Endothelial cell of umbilical vein (primary cell): Measurements from ENCODE around the gene SLC25A26. TPM values are rescaled to one million over a fixed set of nuclear protein-coding genes. Genes with fewer than 3 reads are reported as not detected.

Experiments
- BruUV-seq: library from RNA; stranded (reverse); fragments of 400-500 nt; replicated peaks from 2 replicates; lab custom pipeline; 2021; lab: Mats Ljungman, UMichigan
- CTCF ChIA-PET: fragments of 300-600, 350-600 bp; sonication (Branson Sonifier 250); formaldehyde crosslinking; loops from one replicate; lab custom pipeline; 2021; ENCODE audit warnings: antibody characterized with exemption, inconsistent platforms; lab: Charles Lee
- POLR2A ChIA-PET: fragments of 300-600, 350-600 bp; sonication (Branson Sonifier 250); formaldehyde crosslinking; loops from one replicate; lab custom pipeline; 2021; ENCODE audit warnings: antibody characterized with exemption, inconsistent platforms; lab: Charles Lee
- DNase-seq: peaks from one replicate; pipeline ENCODE4 v3.0.0-alpha.2; 2011; ENCODE audit warnings: low read depth, low spot score
- FAIRE-seq: peaks from 2 replicates; lab custom pipeline; 2011; peaks lifted over from hg19 to GRCh38; lab: Jason Lieb, UNC
- H2AFZ ChIP-seq: 2 replicates; pipeline ENCODE4 v1.6.0; 2012; ENCODE audit warnings: low read depth, low read length, control low read depth, inconsistent platforms
- H3K27ac ChIP-seq: 2 replicates; pipeline ENCODE4 v1.5.1; 2011; ENCODE audit warnings: low read depth, mild to moderate bottlenecking, control low read depth, low read length, moderate library complexity; ENCODE audit not compliant: insufficient read depth
- H3K27me3 ChIP-seq, 2 experiments: 2 replicates each; pipeline versions ENCODE4 v1.6.0 to v1.6.1; 2011; ENCODE audit warnings: low read length in 2 of 2, mixed read lengths in 1 of 2; ENCODE audit not compliant: control insufficient read depth in 2 of 2, insufficient read depth in 2 of 2
- H3K36me3 ChIP-seq, 2 experiments: 2 replicates in 1 of 2; 3 replicates in 1 of 2; pipeline ENCODE4 v1.5.1; 2011; ENCODE audit warnings: low read length in 2 of 2, mild to moderate bottlenecking in 1 of 2, moderate library complexity in 1 of 2; ENCODE audit not compliant: control insufficient read depth in 2 of 2, insufficient read depth in 2 of 2; ENCODE audit errors: extremely low read depth in 1 of 2
- H3K4me1 ChIP-seq: 3 replicates; pipeline ENCODE4 v1.5.1; 2011; ENCODE audit warnings: mild to moderate bottlenecking, low read length; ENCODE audit not compliant: control insufficient read depth, insufficient read depth; ENCODE audit errors: extremely low read depth
- H3K4me2 ChIP-seq: 2 replicates; pipeline ENCODE4 v1.6.1; 2011; ENCODE audit warnings: low read length, control low read depth, mixed read lengths; ENCODE audit not compliant: insufficient read depth
- H3K4me3 ChIP-seq, 3 experiments: fragments of 200-600 bp in 1 of 3; sonication (generic), shearing (Covaris generic) in 1 of 3; replicated peaks in 1 of 3; 2 replicates each; pipeline ENCODE4 v1.5.1; 2011 to 2016; ENCODE audit warnings: control low read depth in 3 of 3, low read length in 3 of 3, mild to moderate bottlenecking in 2 of 3, inconsistent platforms in 1 of 3, low read depth in 1 of 3, moderate library complexity in 1 of 3; ENCODE audit not compliant: insufficient read depth in 1 of 3
- H3K79me2 ChIP-seq: 2 replicates; pipeline ENCODE4 v1.6.0; 2012; ENCODE audit warnings: low read length, inconsistent platforms; ENCODE audit not compliant: control insufficient read depth, insufficient read depth
- H3K9ac ChIP-seq: replicated peaks from 2 replicates; pipeline ENCODE3; 2011; ENCODE audit warnings: low read length, control low read depth; ENCODE audit not compliant: insufficient read depth; ENCODE audit errors: extremely low read depth
- H3K9me1 ChIP-seq: replicated peaks from 3 replicates; pipeline ENCODE4 v1.6.0; 2011; ENCODE audit warnings: mild to moderate bottlenecking, low read length; ENCODE audit not compliant: control insufficient read depth, insufficient read depth; ENCODE audit errors: extremely low read depth
- H3K9me3 ChIP-seq: replicated peaks from 2 replicates; pipeline ENCODE4 v1.5.1; 2012; ENCODE audit warnings: low read length, inconsistent platforms; ENCODE audit not compliant: control insufficient read depth, insufficient read depth
- H4K20me1 ChIP-seq: replicated peaks from 2 replicates; pipeline ENCODE3; 2011; ENCODE audit warnings: mild to moderate bottlenecking, low read length; ENCODE audit not compliant: control insufficient read depth, insufficient read depth; ENCODE audit errors: extremely low read depth
- EZH2 ChIP-seq: IDR thresholded peaks from 2 replicates; pipeline ENCODE4 v1.6.1; 2012; ENCODE audit warnings: borderline replicate concordance, low read depth, mild to moderate bottlenecking, moderate library complexity, low read length, inconsistent platforms; ENCODE audit not compliant: severe bottlenecking
- FOS ChIP-seq: IDR thresholded peaks from 2 replicates; pipeline ENCODE4 v1.6.1; 2011; ENCODE audit warnings: mild to moderate bottlenecking, low read length, moderate library complexity, borderline replicate concordance; ENCODE audit not compliant: insufficient read depth
- GATA2 ChIP-seq: IDR thresholded peaks from 2 replicates; pipeline ENCODE4 v1.7.0; 2011; ENCODE audit warnings: low read depth, mild to moderate bottlenecking, moderate library complexity, mixed read lengths, low read length; ENCODE audit not compliant: insufficient read length, insufficient read depth
- JUN ChIP-seq: IDR thresholded peaks from 2 replicates; pipeline ENCODE4 v1.6.1; 2011; ENCODE audit warnings: borderline replicate concordance, low read depth; ENCODE audit not compliant: insufficient read length, insufficient read depth
- MAX ChIP-seq: IDR thresholded peaks from 2 replicates; pipeline ENCODE4 v1.6.1; 2011; ENCODE audit not compliant: insufficient read depth, insufficient read length
- MYC ChIP-seq: IDR thresholded peaks from one replicate; pipeline ENCODE4 v1.6.1; 2011; ENCODE audit warnings: mild to moderate bottlenecking, low read depth, low read length
- POLR2A ChIP-seq: IDR thresholded peaks from 2 replicates; pipeline ENCODE4 v1.6.1; 2012; ENCODE audit warnings: low read depth, mild to moderate bottlenecking, control low read depth, low read length
- POLR2AphosphoS5 ChIP-seq: IDR thresholded peaks from 2 replicates; pipeline ENCODE4 v1.6.1; 2012; ENCODE audit warnings: low read depth, mild to moderate bottlenecking, control low read depth, low read length, moderate library complexity; ENCODE audit not compliant: insufficient read depth
- dilution Hi-C: fragments of 300-500 bp; cut with MboI; formaldehyde crosslinking; loops from one replicate; pipeline ENCODE4 v1.15.0; 2019; ENCODE audit warnings: low sequenced_read_pairs; ENCODE audit not compliant: extremely low pct_ligation_motif_present
- intact Hi-C: fragments of 100-400 bp; cut with micrococcal nuclease; formaldehyde crosslinking; loops from one replicate; pipeline ENCODE4 v1.10.0; 2022
- polyA plus RNA-seq, 4 experiments: library from polyadenylated mRNA; depleted of rRNA in 3 of 4; stranded (reverse) in 3 of 4; unstranded in 1 of 4; fragments of >200 nt; gene quantifications; 2 replicates each; pipeline versions ENCODE4 v1.2.1 to v1.2.3, GENCODE V29; 2011 to 2012; ENCODE audit warnings: missing spikeins in 1 of 4
- total RNA-seq: library from RNA; stranded (reverse); gene quantifications from 2 replicates; pipeline ENCODE4 v1.2.3, GENCODE V29; 2021
- TF ChIP-seq, protein P1 (sequence below), 2 donors: IDR thresholded peaks; 1 replicate in 1 of 2; 2 replicates in 1 of 2; pipeline ENCODE4 v1.5.1; 2011; ENCODE audit warnings: low read length in 2 of 2, mild to moderate bottlenecking in 2 of 2, moderate library complexity in 2 of 2, control low read depth in 1 of 2, inconsistent platforms in 1 of 2, low read depth in 1 of 2; ENCODE audit not compliant: insufficient read depth in 1 of 2; ENCODE audit errors: extremely low read depth in 1 of 2

Gene SLC25A26
- total and polyA plus RNA-seq, 2 donors (not counting 3 experiments of a cell fraction or from before 2014, with no cell fraction given), result 11.8 to 23.5 TPM

GRCh38 chr3:66350601-66351000 lies 129.8 kb downstream of the SLC25A26 start:
- TF ChIP-seq MAX, result no peak
- TF ChIP-seq EZH2, result no peak
- no peak for TF ChIP-seq POLR2AphosphoS5
- no peak for TF ChIP-seq JUN
- no peak for TF ChIP-seq FOS
- H3K4me2 ChIP-seq, result no peak overlapping the region
- DNase-seq (no peak), FAIRE-seq (no peak)
- ChIA-PET CTCF (no interaction called here), POLR2A (no interaction called here)
- intact Hi-C loops, result no loop called here
- no peaks in the 10 kb centered on the region for H3K9me1 ChIP-seq
- H4K20me1 ChIP-seq, result no peaks in the 10 kb centered on the region
- dilution Hi-C loops, result no loop called here
- no peak overlapping the region for H3K9ac ChIP-seq
- no peaks in the 10 kb centered on the region for H3K27me3 ChIP-seq
- no TSS peak for BruUV-seq
- no peak overlapping the region for H3K27ac ChIP-seq
- H3K36me3 ChIP-seq, result no peaks in the 10 kb centered on the region
- H3K79me2 ChIP-seq, result no peaks in the 10 kb centered on the region
- no peak overlapping the region for H2AFZ ChIP-seq
- peaks cover 16% of the 10 kb centered on the region for H3K4me1 ChIP-seq
- no peaks in the 10 kb centered on the region for H3K9me3 ChIP-seq
- no peak overlapping the region for H3K4me3 ChIP-seq

GRCh38 chr3:66353039-66353438 lies 132.2 kb downstream of the SLC25A26 start:
- FAIRE-seq (no peak), DNase-seq (no peak)
- Histone ChIP-seq H3K79me2 (no peaks in the 10 kb centered on the region), H3K9ac (no peak overlapping the region), H3K4me3 (no peak overlapping the region), H3K27ac (peak overlapping the region; percentile 72), H3K9me1 (no peaks in the 10 kb centered on the region), H3K36me3 (no peaks in the 10 kb centered on the region), H3K9me3 (no peaks in the 10 kb centered on the region), H3K4me1 (peaks cover 16% of the 10 kb centered on the region), H2AFZ (no peak overlapping the region), H3K4me2 (peak overlapping the region; percentile 54), H4K20me1 (no peaks in the 10 kb centered on the region), H3K27me3 (no peaks in the 10 kb centered on the region)
- ChIA-PET CTCF (interaction anchor here (1.1 to 2.4 kb wide), 3 partner anchors 23 to 469 kb away, joined by 3 to 12 read pairs (median 6); no protein-coding TSS in a partner anchor), POLR2A (no interaction called here)
- intact Hi-C loops, result no loop called here
- dilution Hi-C loops, result no loop called here
- BruUV-seq, result no TSS peak
- no peak for TF ChIP-seq FOS
- no peak for TF ChIP-seq EZH2
- no peak for TF ChIP-seq MAX
- TF ChIP-seq, protein P1, sequence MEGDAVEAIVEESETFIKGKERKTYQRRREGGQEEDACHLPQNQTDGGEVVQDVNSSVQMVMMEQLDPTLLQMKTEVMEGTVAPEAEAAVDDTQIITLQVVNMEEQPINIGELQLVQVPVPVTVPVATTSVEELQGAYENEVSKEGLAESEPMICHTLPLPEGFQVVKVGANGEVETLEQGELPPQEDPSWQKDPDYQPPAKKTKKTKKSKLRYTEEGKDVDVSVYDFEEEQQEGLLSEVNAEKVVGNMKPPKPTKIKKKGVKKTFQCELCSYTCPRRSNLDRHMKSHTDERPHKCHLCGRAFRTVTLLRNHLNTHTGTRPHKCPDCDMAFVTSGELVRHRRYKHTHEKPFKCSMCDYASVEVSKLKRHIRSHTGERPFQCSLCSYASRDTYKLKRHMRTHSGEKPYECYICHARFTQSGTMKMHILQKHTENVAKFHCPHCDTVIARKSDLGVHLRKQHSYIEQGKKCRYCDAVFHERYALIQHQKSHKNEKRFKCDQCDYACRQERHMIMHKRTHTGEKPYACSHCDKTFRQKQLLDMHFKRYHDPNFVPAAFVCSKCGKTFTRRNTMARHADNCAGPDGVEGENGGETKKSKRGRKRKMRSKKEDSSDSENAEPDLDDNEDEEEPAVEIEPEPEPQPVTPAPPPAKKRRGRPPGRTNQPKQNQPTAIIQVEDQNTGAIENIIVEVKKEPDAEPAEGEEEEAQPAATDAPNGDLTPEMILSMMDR (IDR thresholded peaks at IDR 0.05; ENCODE audit: extremely low read depth in 1 of 2, insufficient read depth in 1 of 2, low read depth in 1 of 2, low read length in 2 of 2), result no peak
- no peak for TF ChIP-seq POLR2A
- no peak for TF ChIP-seq MYC
- TF ChIP-seq GATA2, result no peak
- no peak for TF ChIP-seq POLR2AphosphoS5
- TF ChIP-seq JUN, result no peak
